Endometrial microvascular endothelial cells (primary cell): ENCODE data around the gene VIPR2. TPM values are rescaled to one million over a fixed set of nuclear protein-coding genes. Genes with fewer than 3 reads are reported as not detected.
"Not testable (repeated sequence)": the region's sequence is repeated elsewhere in the genome, so short reads cannot be mapped to it uniquely, and the experiment has no call there.

Source experiments
- in situ Hi-C: cut with HindIII; loops from 2 replicates; pipeline ENCODE4 v1.10.0; 2017; ENCODE audit warnings: low sequenced_read_pairs, low pct_unique_long_range_greater_than_20kb; ENCODE audit errors: inconsistent ontology term
- total RNA-seq: library from RNA; depleted of rRNA; stranded (reverse); fragments of >200 nt; gene quantifications from one replicate; pipeline ENCODE4 v1.2.3, GENCODE V29; 2015; ENCODE audit errors: inconsistent ontology term

VIPR2 gene
- total RNA-seq, 1 donor from 2014 or later: not detected

- in situ Hi-C loops: no loop called here
Observed at GRCh38 chr7:159125955-159126270, 18.8 kb downstream of the VIPR2 start.

GRCh38 chr7:159125104-159125954 lies 19.3 kb downstream of the VIPR2 start:
- in situ Hi-C loops: no loop called here

GRCh38 chr7:159123793-159124192 lies 20.9 kb downstream of the VIPR2 start:
- in situ Hi-C loops: not testable (repeated sequence)

- in situ Hi-C loops: not testable (repeated sequence)
Observed at GRCh38 chr7:159123294-159123693, 21.4 kb downstream of the VIPR2 start.

GRCh38 chr7:159122276-159122675 lies 22.4 kb downstream of the VIPR2 start:
- in situ Hi-C loops: no loop called here

- in situ Hi-C loops: no loop called here
Observed at GRCh38 chr7:159121476-159121875, 23.2 kb downstream of the VIPR2 start.

- in situ Hi-C loops: no loop called here
Observed at GRCh38 chr7:159121068-159121467, 23.6 kb downstream of the VIPR2 start.

GRCh38 chr7:159120540-159120919 lies 24.1 kb downstream of the VIPR2 start:
- in situ Hi-C loops: no loop called here

- in situ Hi-C loops: no loop called here
Observed at GRCh38 chr7:159119851-159120539, 24.7 kb downstream of the VIPR2 start.

GRCh38 chr7:159119026-159119741 lies 25.5 kb downstream of the VIPR2 start:
- in situ Hi-C loops: no loop called here

- in situ Hi-C loops: no loop called here
Observed at GRCh38 chr7:159118623-159119022, 26.0 kb downstream of the VIPR2 start.

- in situ Hi-C loops: no loop called here
Observed at GRCh38 chr7:159118197-159118595, 26.5 kb downstream of the VIPR2 start.

GRCh38 chr7:159117366-159118196 lies 27.1 kb downstream of the VIPR2 start:
- in situ Hi-C loops: no loop called here

- in situ Hi-C loops: no loop called here
Observed at GRCh38 chr7:159116581-159117339, 27.9 kb downstream of the VIPR2 start.

- in situ Hi-C loops: no loop called here
Observed at GRCh38 chr7:159115601-159116501, 28.8 kb downstream of the VIPR2 start.

GRCh38 chr7:159114981-159115380 lies 29.7 kb downstream of the VIPR2 start:
- in situ Hi-C loops: no loop called here

- in situ Hi-C loops: no loop called here
Observed at GRCh38 chr7:159114096-159114495, 30.6 kb downstream of the VIPR2 start.
